ENCODE results near the gene DPH3.
A peak's percentile ranks its signal among the peaks of the same experiment; 100 is the strongest.

Gene DPH3

GRCh38 chr3:16239780-16240179 lies 25.0 kb downstream of the DPH3 start:
- TF ChIP-seq, protein P1, sequence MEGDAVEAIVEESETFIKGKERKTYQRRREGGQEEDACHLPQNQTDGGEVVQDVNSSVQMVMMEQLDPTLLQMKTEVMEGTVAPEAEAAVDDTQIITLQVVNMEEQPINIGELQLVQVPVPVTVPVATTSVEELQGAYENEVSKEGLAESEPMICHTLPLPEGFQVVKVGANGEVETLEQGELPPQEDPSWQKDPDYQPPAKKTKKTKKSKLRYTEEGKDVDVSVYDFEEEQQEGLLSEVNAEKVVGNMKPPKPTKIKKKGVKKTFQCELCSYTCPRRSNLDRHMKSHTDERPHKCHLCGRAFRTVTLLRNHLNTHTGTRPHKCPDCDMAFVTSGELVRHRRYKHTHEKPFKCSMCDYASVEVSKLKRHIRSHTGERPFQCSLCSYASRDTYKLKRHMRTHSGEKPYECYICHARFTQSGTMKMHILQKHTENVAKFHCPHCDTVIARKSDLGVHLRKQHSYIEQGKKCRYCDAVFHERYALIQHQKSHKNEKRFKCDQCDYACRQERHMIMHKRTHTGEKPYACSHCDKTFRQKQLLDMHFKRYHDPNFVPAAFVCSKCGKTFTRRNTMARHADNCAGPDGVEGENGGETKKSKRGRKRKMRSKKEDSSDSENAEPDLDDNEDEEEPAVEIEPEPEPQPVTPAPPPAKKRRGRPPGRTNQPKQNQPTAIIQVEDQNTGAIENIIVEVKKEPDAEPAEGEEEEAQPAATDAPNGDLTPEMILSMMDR (IDR thresholded peaks at IDR 0.05; ENCODE audit: low read depth, low read length) = no peak
- in situ Hi-C loops (cut with HindIII; ENCODE audit: low sequenced_read_pairs) = no loop called here
- H3K4me3 ChIP-seq (ENCODE audit: low read depth, low read length) = no peak overlapping the region
- no peak for DNase-seq (ENCODE audit: low read depth, low spot score)

GRCh38 chr3:16239086-16239770 lies 25.5 kb downstream of the DPH3 start:
- in situ Hi-C loops (cut with HindIII; ENCODE audit: low sequenced_read_pairs) = no loop called here
- H3K4me3 ChIP-seq (ENCODE audit: low read depth, low read length) = no peak overlapping the region
- DNase-seq (ENCODE audit: low read depth, low spot score) = no peak
- TF ChIP-seq, protein P1 (IDR thresholded peaks at IDR 0.05; ENCODE audit: low read depth, low read length) = no peak

DNA sequence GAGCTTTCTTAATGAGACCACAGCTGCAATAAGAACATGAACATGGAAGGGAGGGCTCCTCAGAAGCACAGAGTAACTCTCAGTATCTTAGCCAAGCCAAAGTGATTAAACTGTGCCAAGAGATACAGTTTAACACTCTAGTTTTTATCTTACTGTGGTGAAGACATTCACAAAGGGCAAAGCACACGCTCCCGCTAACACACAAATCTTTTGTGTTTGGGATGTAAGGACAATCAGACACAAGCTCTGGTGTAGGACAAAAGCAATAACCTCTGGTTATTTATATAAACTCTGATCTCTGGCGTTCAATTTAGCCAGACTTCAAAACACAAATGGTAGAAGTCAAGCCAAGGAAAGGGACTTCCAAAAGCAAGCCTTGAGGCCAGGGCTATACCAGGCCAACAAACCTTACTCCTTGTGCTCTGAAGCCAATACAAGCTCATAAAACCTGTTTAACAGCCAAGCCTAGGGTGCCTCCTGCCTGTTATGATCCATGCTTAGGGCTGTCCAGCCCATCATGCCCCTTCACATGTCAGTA lies 27.8 kb downstream of the DPH3 start:
- H3K4me3 ChIP-seq (ENCODE audit: low read depth, low read length) = no peak overlapping the region
- in situ Hi-C loops (cut with HindIII; ENCODE audit: low sequenced_read_pairs) = no loop called here
- TF ChIP-seq, protein P1 (IDR thresholded peaks at IDR 0.05; ENCODE audit: low read depth, low read length) = no peak
- peak; percentile 21 for DNase-seq (ENCODE audit: low read depth, low spot score)

DNA sequence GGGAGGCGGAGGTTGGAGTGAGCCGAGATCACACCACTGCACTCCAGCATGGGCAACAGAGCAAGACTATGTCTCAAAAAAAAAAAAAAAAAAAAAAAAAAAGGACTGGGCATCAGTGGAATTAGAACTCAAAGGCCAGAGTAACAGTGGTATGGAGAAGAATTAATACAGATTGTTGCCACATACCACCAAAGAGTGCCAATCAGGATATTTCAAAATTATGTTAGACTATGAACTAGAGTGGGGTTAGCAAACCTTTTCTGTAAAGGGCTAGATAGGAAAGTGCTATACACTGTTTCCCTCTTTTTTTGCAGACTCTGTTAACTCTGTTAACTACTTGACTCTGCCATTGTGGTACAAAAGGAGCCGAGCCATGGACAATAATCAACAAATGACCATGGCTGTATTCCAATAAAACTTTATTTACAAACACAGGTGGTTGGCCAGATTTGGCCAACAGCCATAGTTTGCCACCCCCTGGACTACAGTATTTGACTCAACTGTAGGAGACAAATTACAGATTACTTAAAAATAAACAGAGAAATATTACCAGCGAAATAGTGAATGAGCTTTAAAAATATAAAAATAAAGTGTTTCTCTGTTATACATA lies 28.6 kb downstream of the DPH3 start:
- in situ Hi-C loops (cut with HindIII; ENCODE audit: low sequenced_read_pairs) = no loop called here
- TF ChIP-seq, protein P1 (IDR thresholded peaks at IDR 0.05; ENCODE audit: low read depth, low read length) = no peak
- DNase-seq (ENCODE audit: low read depth, low spot score) = no peak

GRCh38 chr3:16234281-16234680 lies 30.5 kb downstream of the DPH3 start:
- in situ Hi-C loops (cut with HindIII; ENCODE audit: low sequenced_read_pairs) = no loop called here
- no peak overlapping the region for H3K4me3 ChIP-seq (ENCODE audit: low read depth, low read length)
- TF ChIP-seq, protein P1 (IDR thresholded peaks at IDR 0.05; ENCODE audit: low read depth, low read length) = no peak
- DNase-seq (ENCODE audit: low read depth, low spot score) = no peak

More for the DNA sequence above, 28.6 kb downstream of the DPH3 start:
- H3K4me3 ChIP-seq (ENCODE audit: low read depth, low read length) = no peak overlapping the region

DNA sequence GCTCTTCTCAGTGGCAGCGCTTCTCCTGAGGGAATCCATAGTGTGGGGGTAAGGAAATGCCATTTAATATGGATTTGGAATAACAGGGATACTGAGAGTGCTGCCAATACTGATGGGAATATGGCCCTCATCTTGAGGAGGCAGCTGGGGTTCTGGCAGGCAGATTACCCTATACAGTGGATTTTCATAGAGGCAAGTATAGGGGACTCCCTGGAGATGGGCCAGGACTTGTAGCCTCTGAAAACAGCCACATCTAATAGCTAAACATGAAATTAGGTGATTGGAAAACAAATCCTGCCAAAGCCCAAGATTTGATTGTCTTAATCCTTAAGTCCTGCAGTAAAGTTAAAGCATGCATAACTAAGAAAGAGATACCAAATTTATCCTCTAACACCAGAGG lies 30.9 kb downstream of the DPH3 start:
- H3K4me3 ChIP-seq (ENCODE audit: low read depth, low read length) = no peak overlapping the region
- no peak for DNase-seq (ENCODE audit: low read depth, low spot score)
- TF ChIP-seq, protein P1 (IDR thresholded peaks at IDR 0.05; ENCODE audit: low read depth, low read length) = no peak
- in situ Hi-C loops (cut with HindIII; ENCODE audit: low sequenced_read_pairs) = no loop called here

Data from astrocyte of the spinal cord (primary cell).